HL-60 (cell line): Measurements from ENCODE around the gene MAGI2.

Experiments used
- SPI1 ChIP-seq: IDR thresholded peaks from 2 replicates; pipeline ENCODE4 v1.6.1; 2012; ENCODE audit warnings: low read depth, mild to moderate bottlenecking, borderline replicate concordance
- TF ChIP-seq, protein P1 (sequence below): IDR thresholded peaks from one replicate; pipeline ENCODE4 v1.5.1; 2011; ENCODE audit warnings: low read length, control low read depth, inconsistent platforms; ENCODE audit not compliant: insufficient read depth
- TF ChIP-seq, protein P2 (sequence below): IDR thresholded peaks from 2 replicates; pipeline ENCODE4 v1.6.1; 2012; ENCODE audit warnings: low read depth; ENCODE audit not compliant: insufficient replicate concordance

DNA sequence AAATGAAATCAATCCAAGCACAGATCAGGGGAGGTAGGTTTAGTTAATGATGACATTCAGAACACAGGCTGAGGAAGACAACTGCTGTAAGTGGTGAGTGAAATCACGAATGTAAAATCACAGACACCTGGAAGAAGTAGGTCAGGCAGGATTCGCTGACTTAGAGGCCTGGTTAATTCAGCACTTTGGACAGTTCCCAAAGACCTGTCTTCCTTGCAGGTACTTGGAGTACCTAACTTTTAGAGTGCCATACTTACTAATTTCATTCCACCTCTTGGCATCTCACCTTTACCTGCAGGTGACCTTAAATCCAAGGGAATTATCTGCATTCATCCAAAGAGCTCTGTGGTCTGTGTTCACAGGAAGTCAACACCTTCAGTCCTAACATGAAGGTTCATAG, 832.5 kb downstream of the MAGI2 start:
- TF ChIP-seq, protein P1, sequence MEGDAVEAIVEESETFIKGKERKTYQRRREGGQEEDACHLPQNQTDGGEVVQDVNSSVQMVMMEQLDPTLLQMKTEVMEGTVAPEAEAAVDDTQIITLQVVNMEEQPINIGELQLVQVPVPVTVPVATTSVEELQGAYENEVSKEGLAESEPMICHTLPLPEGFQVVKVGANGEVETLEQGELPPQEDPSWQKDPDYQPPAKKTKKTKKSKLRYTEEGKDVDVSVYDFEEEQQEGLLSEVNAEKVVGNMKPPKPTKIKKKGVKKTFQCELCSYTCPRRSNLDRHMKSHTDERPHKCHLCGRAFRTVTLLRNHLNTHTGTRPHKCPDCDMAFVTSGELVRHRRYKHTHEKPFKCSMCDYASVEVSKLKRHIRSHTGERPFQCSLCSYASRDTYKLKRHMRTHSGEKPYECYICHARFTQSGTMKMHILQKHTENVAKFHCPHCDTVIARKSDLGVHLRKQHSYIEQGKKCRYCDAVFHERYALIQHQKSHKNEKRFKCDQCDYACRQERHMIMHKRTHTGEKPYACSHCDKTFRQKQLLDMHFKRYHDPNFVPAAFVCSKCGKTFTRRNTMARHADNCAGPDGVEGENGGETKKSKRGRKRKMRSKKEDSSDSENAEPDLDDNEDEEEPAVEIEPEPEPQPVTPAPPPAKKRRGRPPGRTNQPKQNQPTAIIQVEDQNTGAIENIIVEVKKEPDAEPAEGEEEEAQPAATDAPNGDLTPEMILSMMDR = no peak
- TF ChIP-seq, protein P2, sequence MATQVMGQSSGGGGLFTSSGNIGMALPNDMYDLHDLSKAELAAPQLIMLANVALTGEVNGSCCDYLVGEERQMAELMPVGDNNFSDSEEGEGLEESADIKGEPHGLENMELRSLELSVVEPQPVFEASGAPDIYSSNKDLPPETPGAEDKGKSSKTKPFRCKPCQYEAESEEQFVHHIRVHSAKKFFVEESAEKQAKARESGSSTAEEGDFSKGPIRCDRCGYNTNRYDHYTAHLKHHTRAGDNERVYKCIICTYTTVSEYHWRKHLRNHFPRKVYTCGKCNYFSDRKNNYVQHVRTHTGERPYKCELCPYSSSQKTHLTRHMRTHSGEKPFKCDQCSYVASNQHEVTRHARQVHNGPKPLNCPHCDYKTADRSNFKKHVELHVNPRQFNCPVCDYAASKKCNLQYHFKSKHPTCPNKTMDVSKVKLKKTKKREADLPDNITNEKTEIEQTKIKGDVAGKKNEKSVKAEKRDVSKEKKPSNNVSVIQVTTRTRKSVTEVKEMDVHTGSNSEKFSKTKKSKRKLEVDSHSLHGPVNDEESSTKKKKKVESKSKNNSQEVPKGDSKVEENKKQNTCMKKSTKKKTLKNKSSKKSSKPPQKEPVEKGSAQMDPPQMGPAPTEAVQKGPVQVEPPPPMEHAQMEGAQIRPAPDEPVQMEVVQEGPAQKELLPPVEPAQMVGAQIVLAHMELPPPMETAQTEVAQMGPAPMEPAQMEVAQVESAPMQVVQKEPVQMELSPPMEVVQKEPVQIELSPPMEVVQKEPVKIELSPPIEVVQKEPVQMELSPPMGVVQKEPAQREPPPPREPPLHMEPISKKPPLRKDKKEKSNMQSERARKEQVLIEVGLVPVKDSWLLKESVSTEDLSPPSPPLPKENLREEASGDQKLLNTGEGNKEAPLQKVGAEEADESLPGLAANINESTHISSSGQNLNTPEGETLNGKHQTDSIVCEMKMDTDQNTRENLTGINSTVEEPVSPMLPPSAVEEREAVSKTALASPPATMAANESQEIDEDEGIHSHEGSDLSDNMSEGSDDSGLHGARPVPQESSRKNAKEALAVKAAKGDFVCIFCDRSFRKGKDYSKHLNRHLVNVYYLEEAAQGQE = peak; percentile 95
- no peak for TF ChIP-seq SPI1
